Pancreas (tissue), 10 donors: ENCODE measurements around the gene NETO2. TPM values are rescaled to one million over a fixed set of nuclear protein-coding genes. Genes with fewer than 3 reads are reported as not detected.

Experiments
- ATAC-seq, 4 donors: fragments of 200-7000 bp; cut with Tn5 transposase; one replicate each; pipeline versions ENCODE4 v1.8.0 to v1.9.1; 2020; ENCODE audit warnings: mild to moderate bottlenecking in 4 of 4, moderate library complexity in 4 of 4
- DNase-seq, 6 donors: peaks; one replicate each; pipeline ENCODE4 v3.0.0-alpha.2; 2020
- FAIRE-seq: peaks from 2 replicates; lab custom pipeline; 2012; peaks lifted over from hg19 to GRCh38; lab: Jason Lieb, UNC
- H3K27ac ChIP-seq, 4 donors: fragments of 200-600 bp; sonication (generic); 1 replicate in 3 of 4; 2 replicates in 1 of 4; pipeline versions ENCODE4 v1.5.0 to v1.8.0; 2020
- H3K27me3 ChIP-seq, 4 donors: fragments of 200-600 bp; one replicate each; pipeline ENCODE4 v1.8.0; 2021
- H3K36me3 ChIP-seq, 3 donors: fragments of 200-600 bp; sonication (generic) in 1 of 3; one replicate each; pipeline versions ENCODE4 v1.5.0 to v1.8.0; 2020 to 2021
- H3K4me1 ChIP-seq, 3 donors: fragments of 200-600 bp; one replicate each; pipeline ENCODE4 v1.8.0; 2021
- H3K4me3 ChIP-seq, 4 donors: fragments of 200-600 bp; sonication (generic) in 2 of 4; one replicate each; pipeline versions ENCODE4 v1.5.0 to v1.8.0; 2020 to 2021
- H3K9me3 ChIP-seq, 4 donors: fragments of 200-600 bp; one replicate each; pipeline ENCODE4 v1.8.0; 2021
- CTCF ChIP-seq, 4 donors: fragments of 200-600 bp; sonication (generic) in 3 of 4; IDR thresholded peaks; one replicate each; pipeline versions ENCODE4 v1.5.0 to v1.8.0; 2021; ENCODE audit warnings: antibody characterized with exemption in 4 of 4
- WGBS, 2 donors: extraction: QIAGEN DNeasy Blood & Tissue Kit; methylation state at CpG; one replicate each; pipeline ENCODE4 v1.1.7; 2013; 5-methylcytosine and 5-hydroxymethylcytosine counted together
- intact Hi-C, 3 donors: fragments of 100-400 bp; cut with DNase I; formaldehyde crosslinking; loops; one replicate each; pipeline versions ENCODE4 v1.11.1 to v1.14.2; 2022
- polyA plus RNA-seq, 2 donors: library from polyadenylated mRNA; stranded (reverse); fragments of 200-250 nt; gene quantifications; one replicate each; pipeline ENCODE4 v1.2.3, GENCODE V29; 2013
- total RNA-seq, 6 donors: library from RNA; stranded (reverse); fragmentation: NEBNext Ultra II Directional in 4 of 6; extraction: Animal tissue kit (Norgen Biotek cat#: 25700) in 4 of 6; gene quantifications; one replicate each; pipeline versions ENCODE4 v1.2.1 to v1.2.4, GENCODE V29; 2021 to 2023
- donor health status: healthy with polysubstance abuse.
- donor health status: DM: no; HTN: no; CAD: no; lungs with moderate emphysema.
- donor health status: DM: no; HTN: no; CAD: no.
- donor health status: control.
- donor health status: control.
- donor health status: Bipolar disorder and iron deficiency.
- donor health status: DM: yes; HTN: yes; CAD: no.
- donor health status: DM: no; HTN: no; CAD: no.
- donor health status: DM: no; HTN: no; CAD: no.
- donor health status: DM: yes; HTN: yes; CAD: no.

NETO2 gene
- total and polyA plus RNA-seq, 8 donors: 0.12 to 2.9 (median 0.57) TPM

GRCh38 chr16:47036201-47036600, 107.5 kb downstream of the NETO2 start:
- TF ChIP-seq CTCF (IDR thresholded peaks at IDR 0.05): no peak
- no peak overlapping the region for H3K4me3 ChIP-seq
- WGBS, 2 donors: 76 to 79% methylated on average over 5 of the region's 5 CpGs
- no peak for FAIRE-seq
- ATAC-seq: no peak
- H3K36me3 ChIP-seq: no peaks in the 10 kb centered on the region
- no peak overlapping the region for H3K27ac ChIP-seq
- DNase-seq: no peak
- H3K9me3 ChIP-seq: no peaks in the 10 kb centered on the region
- no peaks in the 10 kb centered on the region for H3K27me3 ChIP-seq
- H3K4me1 ChIP-seq: no peaks in the 10 kb centered on the region
- intact Hi-C loops: loop anchor here in 1 of 3 donors (5.0 kb wide), 1 partner anchor 1131 kb away; no protein-coding TSS in a partner anchor

- no peak for TF ChIP-seq CTCF (IDR thresholded peaks at IDR 0.05)
- H3K36me3 ChIP-seq: no peaks in the 10 kb centered on the region
- intact Hi-C loops: loop anchor here in 1 of 3 donors (5.0 kb wide), 1 partner anchor 1132 kb away; no protein-coding TSS in a partner anchor
- FAIRE-seq: no peak
- H3K9me3 ChIP-seq: no peaks in the 10 kb centered on the region
- no peak overlapping the region for H3K4me3 ChIP-seq
- WGBS, 2 donors: 70 to 76% methylated on average over 8 of the region's 8 CpGs
- H3K27me3 ChIP-seq: no peaks in the 10 kb centered on the region
- ATAC-seq: no peak
- no peak overlapping the region for H3K27ac ChIP-seq
- no peak for DNase-seq
- H3K4me1 ChIP-seq: no peaks in the 10 kb centered on the region
These were observed 108.3 kb downstream of the NETO2 start for GRCh38 chr16:47035436-47035835.

GRCh38 chr16:47034455-47034854, 109.3 kb downstream of the NETO2 start:
- Histone ChIP-seq H3K27ac (no peak overlapping the region), H3K4me3 (no peak overlapping the region), H3K36me3 (no peaks in the 10 kb centered on the region), H3K4me1 (no peaks in the 10 kb centered on the region), H3K27me3 (no peaks in the 10 kb centered on the region), H3K9me3 (no peaks in the 10 kb centered on the region)
- FAIRE-seq (no peak), ATAC-seq (no peak), DNase-seq (no peak)
- no peak for TF ChIP-seq CTCF (IDR thresholded peaks at IDR 0.05)
- intact Hi-C loops: no loop called here
- 65 to 73% methylated on average over 2 of the region's 2 CpGs for WGBS, 2 donors

GRCh38 chr16:47033176-47033575, 110.6 kb downstream of the NETO2 start:
- Histone ChIP-seq H3K27ac (no peak overlapping the region), H3K4me3 (no peak overlapping the region), H3K27me3 (no peaks in the 10 kb centered on the region), H3K36me3 (no peaks in the 10 kb centered on the region), H3K9me3 (no peaks in the 10 kb centered on the region), H3K4me1 (no peaks in the 10 kb centered on the region)
- DNase-seq (no peak), ATAC-seq (no peak), FAIRE-seq (no peak)
- intact Hi-C loops: no loop called here
- 90 to 92% methylated on average over 3 of the region's 3 CpGs for WGBS, 2 donors
- TF ChIP-seq CTCF (IDR thresholded peaks at IDR 0.05): no peak

GRCh38 chr16:47029724-47030123, 114.0 kb downstream of the NETO2 start:
- WGBS, 2 donors: 93 to 94% methylated on average over 3 of the region's 3 CpGs
- H3K9me3 ChIP-seq: no peaks in the 10 kb centered on the region
- no peak for FAIRE-seq

More at GRCh38 chr16:47029724-47030123, 114.0 kb downstream of the NETO2 start:
- ATAC-seq (no peak), DNase-seq (no peak)
- Histone ChIP-seq H3K36me3 (no peaks in the 10 kb centered on the region), H3K4me1 (no peaks in the 10 kb centered on the region), H3K27me3 (no peaks in the 10 kb centered on the region), H3K4me3 (no peak overlapping the region), H3K27ac (no peak overlapping the region)
- intact Hi-C loops: no loop called here
- TF ChIP-seq CTCF (IDR thresholded peaks at IDR 0.05): no peak
